8988T (cell line): ENCODE data around the gene KRTAP10-1.
"Not testable (repeated sequence)": the region's sequence is repeated elsewhere in the genome, so short reads cannot be mapped to it uniquely, and the experiment has no call there.

Experiments used
- DNase-seq: peaks from one replicate; pipeline ENCODE4 v3.0.0; 2011

The KRTAP10-1 gene

DNA sequence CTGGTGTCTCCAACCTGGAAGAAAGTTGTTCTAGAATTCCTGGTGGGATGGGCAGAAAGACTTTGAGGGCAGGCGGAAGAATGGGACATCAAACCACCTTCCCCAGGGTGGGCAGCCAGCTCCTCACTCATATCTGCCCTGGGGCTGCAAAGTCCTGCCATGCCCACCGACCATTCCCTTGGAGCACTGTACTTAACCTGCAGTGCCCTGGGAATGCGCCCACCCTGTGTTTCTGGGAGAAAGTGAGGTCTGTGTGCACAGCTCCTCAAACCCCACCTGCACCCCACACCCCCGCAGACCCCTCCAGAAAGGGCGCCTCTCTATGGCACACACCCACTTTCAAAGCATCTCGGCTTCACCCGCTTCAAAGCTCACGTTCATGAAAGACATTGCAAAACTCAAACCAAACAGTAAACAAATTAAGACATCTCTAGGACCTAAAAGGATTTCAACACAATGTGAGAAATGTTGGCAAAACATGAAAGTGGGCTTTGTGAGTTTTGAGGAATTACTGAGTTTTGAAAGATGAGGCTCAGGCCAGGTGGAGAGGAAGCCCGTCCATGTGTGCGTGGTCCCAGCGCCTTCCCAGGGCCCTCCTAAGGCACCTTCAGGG is 25.1 kb downstream of the KRTAP10-1 start:
- no peak for DNase-seq

DNA sequence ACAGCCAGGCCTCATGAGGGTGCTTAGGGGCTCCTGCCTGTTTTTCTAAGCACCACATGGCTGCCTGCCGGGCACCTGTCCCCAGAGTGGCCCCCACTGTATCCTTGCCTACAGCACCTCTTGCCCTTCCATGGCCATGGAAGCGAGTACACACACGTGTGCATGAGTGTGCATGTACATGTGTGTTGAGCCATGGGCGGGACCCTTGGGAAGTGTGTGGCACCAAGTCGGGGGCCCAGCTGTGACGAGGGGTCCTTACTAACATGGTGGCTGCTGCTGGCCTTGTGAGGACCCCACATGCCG is 25.8 kb downstream of the KRTAP10-1 start:
- no peak for DNase-seq

DNA sequence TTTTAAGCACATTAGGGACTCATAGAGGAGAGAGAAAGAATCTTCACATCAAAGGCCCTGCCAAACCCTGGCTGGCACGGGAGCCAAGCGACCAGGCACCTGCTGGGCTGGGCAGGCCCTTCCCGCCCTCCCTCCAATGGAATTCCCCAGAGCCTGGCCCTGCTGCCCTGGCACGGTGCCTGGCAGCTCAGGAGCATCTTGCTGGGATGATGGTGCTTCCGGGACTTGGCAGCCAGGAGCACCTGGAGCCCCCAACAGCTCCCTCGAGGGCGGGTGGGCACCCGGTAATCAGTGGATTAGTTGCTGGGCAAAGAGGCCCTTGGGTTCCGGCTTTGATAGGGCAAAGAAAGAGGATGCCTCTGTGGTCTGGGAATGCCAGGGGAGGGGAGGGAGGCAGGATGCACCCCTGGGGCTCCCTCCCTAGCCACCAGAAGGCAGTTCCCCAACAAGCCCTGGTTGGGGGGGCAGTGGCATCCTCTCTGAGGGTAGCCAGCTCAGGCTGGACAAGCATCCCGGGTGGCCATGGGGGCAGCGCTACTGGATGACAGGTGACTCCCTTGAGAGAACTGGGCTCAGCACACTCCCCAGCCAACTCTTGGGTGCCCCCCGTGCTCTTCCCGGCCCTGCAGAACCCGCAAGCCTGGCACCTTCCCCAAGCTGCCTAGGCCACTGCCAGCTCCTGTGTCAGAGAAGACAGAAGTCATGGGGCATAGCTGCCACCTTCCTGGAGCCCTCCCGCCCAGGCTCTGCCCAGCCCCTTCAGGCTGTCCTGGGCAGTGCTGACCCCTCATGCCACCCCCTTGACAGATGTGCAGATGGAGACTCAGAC is 26.4 kb downstream of the KRTAP10-1 start:
- no peak for DNase-seq

DNA sequence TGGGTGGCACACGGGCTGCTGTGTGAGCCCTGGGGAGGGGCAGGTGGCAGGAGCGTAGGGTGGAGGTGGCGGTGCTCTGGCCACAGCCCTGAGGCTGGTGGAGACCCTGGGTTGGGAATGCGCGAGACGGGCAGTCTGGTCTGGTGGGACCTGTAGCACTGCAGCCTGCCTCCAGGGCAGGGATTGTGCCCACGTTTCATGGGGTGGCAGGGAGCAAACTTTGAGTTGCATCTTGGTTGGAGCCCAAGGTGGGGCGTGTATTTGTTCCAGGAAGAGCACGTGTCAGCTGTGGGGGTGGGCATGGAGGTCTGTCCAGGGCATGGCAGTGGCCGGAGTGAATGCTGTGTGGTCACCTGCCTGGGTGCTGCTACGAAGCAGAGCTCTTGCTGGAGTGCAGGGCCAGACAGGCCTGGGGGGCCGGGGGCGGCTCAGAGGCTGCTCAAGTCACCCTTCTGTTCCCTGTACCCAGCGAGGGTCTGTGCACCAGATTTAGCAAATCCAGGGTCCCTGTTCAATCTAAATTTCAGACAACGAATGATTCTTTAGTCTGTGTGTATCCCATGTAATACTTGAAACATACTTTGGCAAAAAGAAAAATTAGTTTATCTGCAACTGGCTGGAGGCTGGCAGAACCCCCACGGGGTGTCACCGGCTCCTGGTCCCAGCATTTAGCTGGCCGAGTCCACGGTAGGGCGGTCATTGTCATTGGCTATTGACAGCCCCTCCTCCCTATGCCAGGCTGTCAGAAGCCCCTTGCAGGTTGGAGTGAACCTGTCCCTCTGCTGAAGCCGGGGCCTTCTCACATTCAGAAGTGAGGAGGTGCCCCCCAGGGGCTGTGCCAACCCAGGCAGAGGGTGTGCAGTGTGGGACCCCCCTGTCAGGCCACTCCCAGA is 27.3 kb downstream of the KRTAP10-1 start:
- no peak for DNase-seq

DNA sequence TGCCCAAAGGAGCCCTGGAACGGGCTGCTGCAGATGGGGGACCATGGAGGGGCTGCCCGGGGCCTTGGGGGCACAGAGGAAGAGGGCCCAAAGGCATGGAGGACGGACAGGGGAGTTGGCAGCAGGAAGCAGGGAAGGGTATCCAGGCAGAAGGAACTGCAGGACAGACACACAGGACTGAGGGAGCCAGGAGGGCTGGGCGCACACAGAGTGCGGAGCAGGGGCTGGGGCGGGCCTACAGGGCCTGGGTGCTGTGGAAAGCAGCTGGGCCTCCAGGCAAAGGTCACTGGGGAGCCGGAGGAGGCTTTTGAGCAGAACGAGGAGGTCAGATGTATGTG is 28.1 kb downstream of the KRTAP10-1 start:
- DNase-seq, result no peak

DNA sequence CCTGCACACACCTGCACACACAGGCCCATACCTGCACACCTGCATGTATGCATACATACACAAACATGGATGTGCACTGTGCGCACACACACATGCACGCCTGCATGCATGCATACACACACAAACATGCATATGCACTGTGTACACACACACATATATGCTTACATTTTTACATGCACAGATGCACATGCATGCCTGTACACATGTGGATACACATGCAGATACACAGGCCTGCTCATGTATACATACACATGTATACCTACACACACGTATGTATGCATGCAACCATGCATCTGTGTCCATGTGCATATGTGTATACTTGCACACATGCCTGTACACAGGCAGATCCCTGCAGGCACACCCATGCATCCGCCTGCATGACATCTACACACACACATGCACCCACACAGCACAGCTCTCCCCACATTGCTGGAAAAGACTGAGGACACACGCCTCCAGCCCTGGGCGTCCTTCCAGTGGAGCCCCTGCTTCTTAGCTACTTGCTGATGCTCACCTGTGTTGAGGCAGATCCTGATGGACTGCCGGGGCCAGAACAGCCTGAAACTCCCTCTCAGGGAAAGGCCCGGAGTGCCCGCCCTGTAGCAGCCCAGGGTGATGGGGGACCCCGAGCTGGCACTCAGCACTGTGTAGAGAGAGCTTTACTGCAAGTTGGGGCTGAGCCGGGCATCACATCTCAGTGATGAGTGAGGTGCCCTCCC is 28.6 kb downstream of the KRTAP10-1 start:
- no peak for DNase-seq

DNA sequence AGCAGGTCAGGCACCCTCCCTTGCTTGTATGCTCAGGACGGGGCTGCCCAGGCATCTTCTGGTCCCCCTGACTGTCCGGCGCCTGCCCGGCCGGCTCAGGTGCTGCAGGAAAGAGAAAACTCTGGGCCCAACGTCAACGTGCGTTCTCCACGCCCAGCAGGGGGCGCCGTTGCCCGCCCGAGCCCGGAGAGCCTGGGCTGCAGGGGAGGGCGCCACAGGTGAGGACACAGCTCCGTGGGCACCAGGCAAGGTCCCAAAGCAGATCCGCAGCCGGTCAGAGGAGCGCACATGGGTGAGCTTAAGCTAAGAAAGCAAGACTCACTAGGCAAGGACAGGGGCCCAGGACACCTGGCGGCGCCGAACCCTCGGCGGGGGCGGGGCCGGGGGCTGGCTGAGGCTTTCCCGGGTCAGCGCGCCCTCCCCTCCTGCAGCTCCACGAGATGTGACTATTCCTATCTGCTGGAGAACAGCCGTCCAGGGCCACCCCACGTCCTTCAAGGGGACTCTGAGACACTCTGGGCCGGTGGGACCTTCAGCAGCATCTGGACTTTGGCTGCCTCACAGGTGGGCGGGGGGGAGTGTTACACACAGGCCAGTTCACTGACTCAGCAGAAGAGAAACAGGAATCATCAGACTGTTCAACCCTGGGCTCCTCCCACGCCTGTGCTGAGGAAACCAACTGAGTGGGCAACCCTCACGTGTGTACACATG is 29.3 kb downstream of the KRTAP10-1 start:
- DNase-seq, result peak; percentile 80

DNA sequence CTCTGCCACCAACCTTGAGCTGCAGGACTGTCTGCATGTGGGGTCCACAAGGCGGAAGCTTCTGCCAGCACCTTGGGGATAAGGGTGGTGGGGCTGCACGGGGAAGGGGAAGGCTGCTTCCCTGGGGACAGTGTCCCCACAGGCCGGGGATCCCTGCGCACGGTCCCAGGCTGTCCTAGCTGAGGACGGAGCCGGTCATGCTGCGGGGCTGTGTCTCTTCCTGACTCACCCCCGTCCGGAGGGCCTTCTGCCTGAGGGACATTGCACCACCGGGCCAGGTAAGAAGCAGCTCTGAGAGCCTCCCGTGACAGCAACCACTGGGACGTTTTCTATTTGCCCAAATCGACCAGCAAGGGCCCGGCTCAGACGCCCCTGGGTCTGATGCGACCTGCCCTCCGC is 29.9 kb downstream of the KRTAP10-1 start:
- no peak for DNase-seq

DNA sequence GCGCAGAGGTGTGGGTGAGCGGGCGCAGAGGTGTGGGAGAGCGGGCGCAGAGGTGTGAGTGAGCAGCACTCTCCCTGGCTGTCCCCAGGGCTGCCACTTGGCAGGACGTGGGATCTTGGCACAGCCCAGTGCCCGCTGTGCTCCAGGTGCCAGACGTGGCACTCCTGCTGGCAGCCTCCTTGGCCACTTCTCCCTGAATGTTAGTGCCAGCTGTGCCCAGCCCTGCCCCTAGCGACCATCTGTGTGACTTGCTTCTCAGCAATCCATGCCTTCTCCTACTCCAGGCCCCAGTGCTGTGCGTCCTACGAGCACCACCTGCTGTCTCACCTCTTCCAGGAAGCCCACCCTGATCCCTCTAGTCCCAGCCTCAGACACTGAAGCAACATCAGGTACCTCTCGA is 30.5 kb downstream of the KRTAP10-1 start:
- DNase-seq, result peak; percentile 79

DNA sequence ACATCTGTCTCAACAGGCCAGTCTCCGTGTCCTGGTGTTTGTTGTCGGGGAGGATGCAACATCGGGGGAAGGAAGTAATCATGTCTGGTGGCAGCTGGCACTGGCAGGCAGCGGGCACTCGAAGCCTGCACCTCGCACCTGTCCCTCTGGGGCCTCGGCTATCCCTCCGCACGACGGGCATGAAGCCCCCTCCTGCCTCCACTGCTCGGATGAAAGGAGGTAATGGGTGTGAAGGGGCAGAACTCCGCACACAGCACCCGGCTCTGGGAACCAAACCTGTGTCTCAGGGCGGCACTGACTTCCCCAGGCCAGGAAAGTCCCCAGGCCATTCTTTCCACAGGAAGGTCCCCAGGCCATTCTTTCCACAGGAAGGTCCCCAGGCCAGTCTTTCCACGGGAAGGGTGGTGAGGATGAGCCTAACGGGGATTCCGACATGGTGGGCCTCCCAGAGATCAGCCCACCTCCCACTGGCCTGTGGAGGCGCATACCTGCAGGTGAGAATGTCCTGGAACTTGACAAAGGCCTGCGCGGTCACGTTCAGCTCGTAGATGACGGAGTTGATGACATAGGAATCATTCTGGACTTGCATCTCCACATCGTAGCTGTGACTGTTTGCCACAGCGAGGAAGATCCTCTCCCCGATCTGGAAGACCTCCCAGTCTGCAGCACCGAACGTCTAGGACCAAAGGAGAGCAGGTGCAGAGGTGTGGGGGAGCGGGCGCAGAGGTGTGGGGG is 31.1 kb downstream of the KRTAP10-1 start:
- no peak for DNase-seq

DNA sequence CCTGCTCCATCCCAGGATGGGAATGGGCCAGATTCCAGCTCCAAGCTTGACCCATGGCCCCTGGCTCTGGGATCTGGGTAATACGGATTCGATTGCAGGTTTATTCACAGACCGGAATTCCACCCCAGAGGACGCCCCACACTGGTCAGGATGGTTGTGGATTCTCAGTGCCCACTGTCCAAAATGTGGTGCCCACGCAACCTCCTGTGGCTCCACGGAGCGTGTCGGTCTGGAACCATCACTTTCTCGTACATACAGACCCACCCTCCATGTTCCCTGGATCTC is 31.6 kb downstream of the KRTAP10-1 start:
- DNase-seq, result no peak

DNA sequence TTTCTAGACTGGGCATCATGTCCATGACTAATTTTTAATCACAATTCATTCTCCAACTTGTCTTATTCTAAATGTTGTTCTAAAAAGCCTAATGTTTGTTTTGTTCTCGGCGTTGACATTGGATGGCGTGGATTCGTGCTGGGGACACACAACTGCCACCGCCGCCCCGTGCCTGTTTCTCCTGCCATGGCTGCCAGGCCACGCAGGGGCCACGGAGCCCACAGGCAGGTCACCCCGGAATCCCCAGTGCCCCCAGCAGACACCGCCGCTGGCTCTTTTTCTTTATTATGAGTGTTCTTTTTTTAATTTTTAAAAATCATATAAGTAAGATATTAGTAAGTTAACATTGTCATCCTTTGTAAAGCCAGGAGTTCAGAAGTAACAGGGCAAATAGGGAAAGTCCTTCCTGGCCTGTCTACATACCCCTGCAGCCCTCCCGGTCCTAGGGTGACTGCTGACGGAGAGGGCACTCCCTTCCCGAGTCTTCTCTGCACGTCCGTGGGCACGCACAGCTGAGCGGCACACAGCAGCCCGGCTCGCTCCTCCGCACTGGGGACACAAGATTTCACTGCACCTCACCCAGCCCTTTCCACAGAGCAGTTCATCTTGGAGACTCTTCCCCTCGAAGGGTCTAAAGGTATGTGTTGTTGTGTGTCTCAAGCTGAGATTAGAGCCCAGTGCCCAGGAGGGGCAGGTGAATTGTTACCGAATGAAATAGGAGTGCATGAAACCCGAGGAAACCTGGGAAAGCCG is 32.1 kb downstream of the KRTAP10-1 start:
- DNase-seq, result no peak

DNA sequence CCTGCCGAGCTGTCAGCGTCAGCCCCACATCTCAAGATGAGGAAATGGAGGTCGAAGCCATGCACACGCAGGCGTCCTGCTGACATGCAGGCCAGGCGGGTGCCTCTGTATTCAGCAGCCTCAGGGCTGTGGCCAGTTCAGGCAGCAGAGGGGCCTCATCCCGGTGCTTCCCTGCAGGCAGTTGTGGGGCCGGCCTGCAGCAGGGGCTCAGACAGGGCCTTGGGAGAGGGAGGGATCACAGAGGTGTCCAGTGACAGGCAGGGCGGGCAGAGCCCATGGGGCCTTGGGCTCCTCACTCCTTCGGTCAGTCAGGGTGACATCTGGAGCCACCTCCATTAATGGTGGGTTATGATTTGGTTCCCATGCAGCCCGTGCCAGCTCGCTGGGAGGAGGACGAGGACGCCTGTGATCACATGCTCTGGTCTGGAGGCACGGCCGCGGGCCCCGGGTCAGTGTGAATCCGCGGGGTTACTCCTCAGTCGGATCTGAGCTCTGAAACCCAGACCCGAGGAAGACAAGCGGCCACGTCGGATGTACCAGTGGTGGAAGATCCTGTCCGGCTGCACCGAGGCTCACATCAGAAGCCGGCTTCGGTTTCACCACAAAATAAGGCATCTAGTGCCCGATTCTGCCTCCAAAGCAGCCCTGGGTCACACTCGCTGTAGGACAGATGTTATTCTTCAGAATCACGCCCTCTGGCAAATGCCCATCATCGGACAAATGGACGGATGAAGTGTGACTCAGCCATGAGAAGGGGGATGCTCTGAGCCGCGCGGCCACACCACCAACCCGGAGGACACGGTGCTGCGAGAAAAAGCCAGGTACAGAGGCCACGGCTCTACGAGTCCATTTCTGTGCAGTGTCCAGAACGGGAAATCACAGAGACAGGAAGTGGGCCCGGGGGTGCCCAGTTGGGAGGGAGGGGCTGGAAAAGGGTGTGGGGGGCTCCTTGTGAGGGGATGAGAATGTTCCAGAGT is 33.4 kb downstream of the KRTAP10-1 start:
- no peak for DNase-seq

DNA sequence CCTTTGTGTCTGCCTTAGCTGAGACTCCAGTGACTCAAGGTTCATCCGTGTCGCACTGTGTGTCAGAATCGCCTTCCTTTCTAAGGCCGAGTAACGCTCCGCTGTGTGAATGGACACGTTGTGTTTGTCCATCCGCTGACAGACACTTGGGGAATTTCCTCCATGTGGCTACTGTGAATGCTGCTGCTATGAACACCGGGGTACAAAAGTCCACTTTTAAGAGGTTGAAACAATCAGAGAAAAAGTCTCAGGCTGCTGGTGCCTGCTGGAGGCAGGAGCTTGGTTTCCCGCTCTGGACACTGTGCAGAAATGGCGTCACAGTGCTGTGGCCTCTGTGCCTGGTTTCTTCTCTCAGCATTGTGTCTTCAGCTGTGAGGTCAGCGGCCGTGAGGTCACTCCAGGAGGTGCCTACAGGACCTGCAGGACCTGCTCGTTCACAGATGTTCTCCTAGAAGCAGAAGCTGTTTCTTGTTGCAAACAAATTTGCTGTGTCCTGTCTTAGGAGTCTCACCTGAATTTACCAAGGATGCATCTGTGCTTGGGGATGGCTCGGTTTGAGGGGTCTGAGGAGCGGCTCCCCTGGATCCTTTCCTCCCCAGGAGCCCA is 34.2 kb downstream of the KRTAP10-1 start:
- DNase-seq, result no peak

DNA sequence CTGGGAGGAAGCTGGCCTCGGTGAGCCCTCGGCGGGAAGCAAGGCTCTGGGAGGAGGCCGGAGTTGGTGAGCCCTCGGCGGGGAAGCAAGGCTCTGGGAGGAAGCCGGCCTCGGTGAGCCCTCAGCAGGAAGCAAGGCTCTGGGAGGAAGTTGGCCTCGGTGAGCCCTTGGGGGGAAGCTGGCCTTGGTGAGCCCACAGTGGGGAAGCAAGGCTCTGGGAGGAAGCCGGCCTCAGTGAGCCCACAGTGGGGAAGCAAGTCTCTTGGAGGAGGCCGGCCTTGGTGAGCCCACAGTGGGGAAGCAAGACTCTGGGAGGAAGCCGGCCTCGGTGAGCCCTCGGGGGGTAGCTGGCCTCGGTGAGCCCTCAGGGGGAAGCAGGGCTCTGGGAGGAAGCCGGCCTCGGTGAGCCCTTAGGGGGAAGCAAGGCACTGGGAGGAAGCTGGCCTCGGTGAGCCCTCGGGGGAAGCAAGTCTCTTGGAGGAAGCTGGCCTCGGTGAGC is 36.0 kb downstream of the KRTAP10-1 start:
- DNase-seq, result no peak

DNA sequence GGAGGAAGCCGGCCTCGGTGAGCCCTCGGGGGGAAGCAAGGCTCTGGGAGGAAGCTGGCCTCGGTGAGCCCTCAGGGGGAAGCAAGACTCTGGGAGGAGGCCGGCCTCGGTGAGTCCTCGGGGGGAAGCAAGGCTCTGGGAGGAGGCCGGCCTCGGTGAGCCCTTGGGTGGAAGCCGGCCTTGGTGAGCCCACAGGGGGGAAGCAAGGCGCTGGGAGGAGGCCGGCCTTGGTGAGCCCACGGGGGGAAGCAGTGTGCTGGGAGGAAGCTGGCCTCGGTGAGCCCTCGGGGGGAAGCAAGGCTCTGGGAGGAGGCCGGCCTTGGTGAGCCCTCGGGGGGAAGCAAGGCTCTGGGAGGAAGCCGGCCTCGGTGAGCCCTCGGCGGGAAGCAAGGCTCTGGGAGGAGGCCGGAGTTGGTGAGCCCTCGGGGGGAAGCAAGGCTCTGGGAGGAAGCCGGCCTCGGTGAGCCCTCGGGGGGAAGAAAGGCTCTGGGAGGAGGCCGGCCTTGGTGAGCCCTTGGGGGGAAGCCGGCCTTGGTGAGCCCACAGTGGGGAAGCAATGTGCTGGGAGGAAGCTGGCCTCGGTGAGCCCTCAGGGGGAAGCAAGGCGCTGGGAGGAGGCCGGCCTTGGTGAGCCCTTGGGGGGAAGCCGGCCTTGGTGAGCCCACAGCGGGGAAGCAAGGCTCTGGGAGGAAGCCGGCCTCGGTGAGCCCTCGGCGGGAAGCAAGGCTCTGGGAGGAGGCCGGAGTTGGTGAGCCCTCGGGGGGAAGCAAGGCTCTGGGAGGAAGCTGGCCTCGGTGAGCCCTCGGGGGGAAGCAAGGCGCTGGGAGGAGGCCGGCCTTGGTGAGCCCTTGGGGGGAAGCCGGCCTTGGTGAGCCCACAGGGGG is 36.7 kb downstream of the KRTAP10-1 start:
- not testable (repeated sequence) for DNase-seq

DNA sequence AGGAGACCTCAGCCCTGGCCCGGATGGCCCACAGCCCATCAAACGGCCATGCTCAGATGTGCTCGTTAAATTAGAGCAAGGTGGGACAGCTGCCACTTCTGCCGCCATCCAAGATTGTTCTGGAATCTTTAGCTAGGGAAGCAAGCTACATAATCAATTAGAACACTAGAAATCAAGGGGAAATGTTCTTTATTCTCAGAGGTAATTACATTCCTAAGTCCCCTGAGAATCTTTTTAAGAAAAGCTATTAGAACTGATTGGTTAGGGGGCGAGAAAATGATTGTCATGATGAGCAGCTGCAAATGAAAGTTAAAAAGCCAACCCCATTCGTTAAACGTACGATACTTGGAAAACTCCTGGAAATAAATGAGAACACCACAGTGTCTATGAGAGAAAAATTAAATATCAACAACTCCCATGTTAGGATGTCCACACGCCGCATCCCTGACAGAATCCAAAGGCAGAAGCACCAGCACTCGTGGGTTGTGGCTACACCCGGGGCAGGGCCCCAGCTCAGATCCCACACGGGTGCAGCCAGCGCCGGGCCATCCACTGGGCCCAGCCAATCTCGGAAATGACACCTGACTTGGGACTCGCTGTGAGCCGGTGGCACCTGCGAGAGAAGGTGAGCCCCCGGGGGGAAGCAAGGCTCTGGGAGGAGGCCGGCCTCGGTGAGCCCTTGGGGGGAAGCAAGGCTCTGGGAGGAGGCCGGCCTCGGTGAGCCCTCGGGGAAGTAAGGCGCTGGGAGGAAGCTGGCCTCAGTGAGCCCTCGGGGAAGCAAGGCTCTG is 37.6 kb downstream of the KRTAP10-1 start:
- no peak for DNase-seq

DNA sequence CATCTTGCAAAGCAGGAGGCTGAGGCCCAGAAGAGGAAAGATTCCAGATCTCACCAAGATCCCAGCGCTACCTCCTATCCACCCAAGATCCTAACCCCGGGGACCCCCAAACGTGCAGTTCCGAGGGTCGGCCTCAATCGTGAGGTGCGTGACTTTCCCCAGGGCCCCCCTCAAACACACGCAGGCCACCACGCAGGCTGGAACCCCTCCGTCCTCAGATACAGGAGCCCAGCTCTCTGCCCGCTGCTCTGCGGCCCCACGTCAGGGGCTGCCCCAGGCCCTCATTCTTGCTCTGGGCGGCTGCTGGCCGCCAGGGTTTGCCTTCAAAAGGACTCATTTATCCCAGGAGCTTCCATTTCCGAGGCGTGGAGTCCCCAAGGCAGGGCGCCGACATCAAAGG is 39.9 kb downstream of the KRTAP10-1 start:
- DNase-seq, result no peak
